Stromal cell of bone marrow (primary cell): Measurements from ENCODE around the gene SH3D19.
"Not testable (repeated sequence)": the region's sequence is repeated elsewhere in the genome, so short reads cannot be mapped to it uniquely, and the experiment has no call there.

Experiments used
- DNase-seq: peaks from one replicate; pipeline ENCODE4 v3.0.0-alpha.2; 2012; ENCODE audit warnings: low read depth

SH3D19 gene

GRCh38 chr4:151095142-151095541, 230.3 kb downstream of the SH3D19 start:
- no peak for DNase-seq

DNA sequence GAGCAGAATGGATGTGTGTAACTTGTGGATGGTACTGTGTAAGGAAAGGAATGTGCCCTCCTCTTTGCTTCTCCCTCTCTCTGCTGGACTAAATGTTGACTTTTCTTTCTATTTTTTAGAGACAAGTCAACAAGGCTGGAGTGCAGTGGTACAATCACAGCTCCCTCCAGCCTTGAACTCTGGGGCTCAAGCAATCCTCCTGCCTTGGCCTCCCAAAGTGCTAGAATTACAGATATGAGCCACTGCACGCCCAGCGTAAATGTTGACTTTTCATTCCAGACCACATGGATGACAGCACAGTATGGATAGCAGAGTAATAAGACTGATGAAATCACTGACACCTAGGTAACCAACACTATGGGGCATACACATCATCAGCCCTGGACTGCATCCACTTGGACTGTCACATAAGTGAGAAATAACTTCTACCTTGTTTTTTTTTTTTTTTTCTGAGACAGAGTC, 231.1 kb downstream of the SH3D19 start:
- no peak for DNase-seq

GRCh38 chr4:151093203-151093602, 232.2 kb downstream of the SH3D19 start:
- DNase-seq = no peak

GRCh38 chr4:151092488-151092887, 232.9 kb downstream of the SH3D19 start:
- no peak for DNase-seq

DNA sequence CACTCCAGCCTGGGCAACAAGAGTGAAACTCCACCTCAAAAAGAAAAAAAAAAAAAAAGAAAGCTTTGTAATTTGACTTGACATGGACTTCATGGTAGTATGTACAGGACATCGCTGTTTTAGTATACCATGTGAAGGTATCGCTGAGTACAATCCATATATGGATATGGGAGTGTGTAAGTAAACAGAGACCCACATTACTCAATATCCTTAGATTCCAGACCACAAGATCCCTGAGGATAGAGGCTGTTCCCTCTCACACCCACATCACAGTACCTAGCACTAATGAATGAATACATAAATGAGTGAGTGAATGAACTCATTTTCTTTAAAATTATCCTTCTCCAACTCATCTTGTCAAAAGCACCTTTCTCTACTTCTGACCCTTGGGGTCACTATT, 234.4 kb downstream of the SH3D19 start:
- no peak for DNase-seq

DNA sequence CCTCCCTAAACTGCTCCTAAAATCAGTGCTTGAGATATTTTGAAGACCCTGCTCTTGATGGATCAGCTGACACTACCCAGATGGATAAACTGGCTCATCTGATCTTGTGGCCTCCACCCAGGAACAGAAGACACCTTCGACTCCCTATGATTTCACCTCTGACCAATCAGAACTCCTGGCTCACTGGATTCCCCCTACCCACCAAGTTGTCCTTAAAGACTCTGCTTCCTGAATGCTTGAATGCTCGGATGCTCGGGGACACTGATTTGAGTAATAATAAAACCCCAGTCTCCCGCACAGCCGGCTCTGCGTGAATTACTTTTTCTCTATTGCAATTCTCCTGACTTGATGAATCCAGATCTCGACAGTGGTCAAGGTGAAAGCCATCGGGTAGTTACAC, 237.9 kb downstream of the SH3D19 start:
- DNase-seq = no peak

- DNase-seq = not testable (repeated sequence)
These were observed 247.4 kb downstream of the SH3D19 start for GRCh38 chr4:151077978-151078377.

GRCh38 chr4:151074416-151074916, 250.9 kb downstream of the SH3D19 start:
- DNase-seq = no peak
